Naive B cell (primary cell): ENCODE data around the gene ADGRE1. TPM values are rescaled to one million over a fixed set of nuclear protein-coding genes. Genes with fewer than 3 reads are reported as not detected.
A peak's percentile ranks its signal among the peaks of the same experiment; 100 is the strongest.
"Not testable (repeated sequence)": the region's sequence is repeated elsewhere in the genome, so short reads cannot be mapped to it uniquely, and the experiment has no call there.

Experiments
- ATAC-seq, 2 donors: fragments of 150-1000 bp; cut with Tn5 transposase; 2 replicates each; pipeline ENCODE4 v1.10.0; 2021; ENCODE audit warnings: low read depth in 2 of 2, mild to moderate bottlenecking in 2 of 2, moderate library complexity in 2 of 2
- DNase-seq: peaks from one replicate; pipeline ENCODE4 v3.0.0; 2022
- H3K27ac Mint-ChIP-seq, 6 donors: one replicate each; pipeline ENCODE4 v1.8.0; 2020 to 2022; ENCODE audit warnings: mild to moderate bottlenecking in 6 of 6, mixed read lengths in 6 of 6, moderate library complexity in 5 of 6, inconsistent platforms in 2 of 6
- H3K27me3 Mint-ChIP-seq, 3 donors: one replicate each; pipeline ENCODE4 v1.8.0; 2021 to 2022; ENCODE audit warnings: mixed read lengths in 3 of 3, mild to moderate bottlenecking in 1 of 3
- H3K36me3 Mint-ChIP-seq, 2 donors: one replicate each; pipeline ENCODE4 v1.8.0; 2020 to 2022; ENCODE audit warnings: mixed read lengths in 2 of 2, inconsistent platforms in 1 of 2, mild to moderate bottlenecking in 1 of 2
- H3K4me1 Mint-ChIP-seq, 3 donors: one replicate each; pipeline ENCODE4 v1.8.0; 2020 to 2022; ENCODE audit warnings: mixed read lengths in 3 of 3, inconsistent platforms in 1 of 3, mild to moderate bottlenecking in 1 of 3, moderate library complexity in 1 of 3
- H3K4me3 Mint-ChIP-seq, 8 donors: one replicate each; pipeline ENCODE4 v1.8.0; 2020 to 2022; ENCODE audit warnings: mild to moderate bottlenecking in 8 of 8, mixed read lengths in 8 of 8, moderate library complexity in 8 of 8, inconsistent platforms in 2 of 8
- H3K9me3 Mint-ChIP-seq, 7 donors: one replicate each; pipeline ENCODE4 v1.8.0; 2020 to 2022; ENCODE audit warnings: mixed read lengths in 7 of 7, mild to moderate bottlenecking in 5 of 7, inconsistent platforms in 2 of 7, moderate library complexity in 1 of 7
- polyA plus RNA-seq, 6 donors: library from polyadenylated mRNA; unstranded; fragments of 300-500 nt; fragmentation: Illumina TruSeq; gene quantifications; one replicate each; pipeline ENCODE4 v1.2.3, GENCODE V29; 2021; ENCODE audit warnings: low read depth in 6 of 6

The ADGRE1 gene
- polyA plus RNA-seq, 6 donors from 2014 or later: 0.44 to 0.67 (median 0.52) TPM; not detected in 3

- peak; percentile 80 to 83 for ATAC-seq
- Mint-ChIP-seq H3K36me3 (no peaks in the 10 kb centered on the region), H3K9me3 (no peaks in the 10 kb centered on the region), H3K4me3 (peak overlapping the region; percentile 82 to 94 (median 89)), H3K4me1 (peaks cover 13 to 15% (median 14%) of the 10 kb centered on the region in 3 donors), H3K27ac (peak overlapping the region; percentile 57 to 95 (median 92)), H3K27me3 (no peaks in the 10 kb centered on the region)
- peak; percentile 81 for DNase-seq
Observed at GRCh38 chr19:6862673-6863078, 24.7 kb upstream of the ADGRE1 start.

- Mint-ChIP-seq H3K27ac (peak overlapping the region in 2 of 6 donors; percentile 49 to 54), H3K4me3 (peak overlapping the region in 2 of 8 donors; percentile 19 to 50)
Observed at GRCh38 chr19:6864325-6864940, 22.9 kb upstream of the ADGRE1 start.

GRCh38 chr19:6865849-6866248 lies 21.5 kb upstream of the ADGRE1 start:
- no peaks in the 10 kb centered on the region for H3K27me3 Mint-ChIP-seq
- DNase-seq (no peak), ATAC-seq (no peak)
- peak overlapping the region in 1 of 6 donors; percentile 69 for H3K27ac Mint-ChIP-seq
- peaks cover 13 to 15% (median 14%) of the 10 kb centered on the region in 3 donors for H3K4me1 Mint-ChIP-seq
- H3K4me3 Mint-ChIP-seq: no peak overlapping the region
- no peaks in the 10 kb centered on the region for H3K9me3 Mint-ChIP-seq
- no peaks in the 10 kb centered on the region for H3K36me3 Mint-ChIP-seq

More at GRCh38 chr19:6864325-6864940, 22.9 kb upstream of the ADGRE1 start:
- ATAC-seq (no peak), DNase-seq (no peak)
- Mint-ChIP-seq H3K27me3 (no peaks in the 10 kb centered on the region), H3K36me3 (no peaks in the 10 kb centered on the region), H3K9me3 (no peaks in the 10 kb centered on the region), H3K4me1 (peaks cover 13 to 15% (median 14%) of the 10 kb centered on the region in 3 donors)

GRCh38 chr19:6866741-6867151 lies 20.6 kb upstream of the ADGRE1 start:
- Mint-ChIP-seq H3K9me3 (peaks cover 0 to 4% (median 0%) of the 10 kb centered on the region in 7 donors), H3K4me1 (peaks cover 10 to 14% (median 13%) of the 10 kb centered on the region in 3 donors), H3K36me3 (no peaks in the 10 kb centered on the region), H3K27ac (peak overlapping the region in 1 of 6 donors; percentile 34), H3K4me3 (no peak overlapping the region), H3K27me3 (no peaks in the 10 kb centered on the region)
- ATAC-seq: no peak
- no peak for DNase-seq

- H3K4me1 Mint-ChIP-seq: peaks cover 0 to 4% (median 3%) of the 10 kb centered on the region in 3 donors
- peaks cover 0 to under 1% (median 0%) of the 10 kb centered on the region in 3 donors for H3K27me3 Mint-ChIP-seq
- DNase-seq (no peak), ATAC-seq (no peak)
- peak overlapping the region in 1 of 6 donors; percentile 54 for H3K27ac Mint-ChIP-seq
- peaks cover 0 to 2% of the 10 kb centered on the region in 2 donors for H3K36me3 Mint-ChIP-seq
- H3K9me3 Mint-ChIP-seq: peaks cover 0 to 9% (median 0%) of the 10 kb centered on the region in 7 donors
- H3K4me3 Mint-ChIP-seq: no peak overlapping the region
Observed at GRCh38 chr19:6868351-6868750, 19.0 kb upstream of the ADGRE1 start.

GRCh38 chr19:6869151-6869882 lies 18.1 kb upstream of the ADGRE1 start:
- not testable (repeated sequence) for DNase-seq, H3K9me3 Mint-ChIP-seq, H3K27ac Mint-ChIP-seq, H3K36me3 Mint-ChIP-seq, H3K4me3 Mint-ChIP-seq, ATAC-seq, H3K27me3 Mint-ChIP-seq, H3K4me1 Mint-ChIP-seq

GRCh38 chr19:6873708-6874431 lies 13.5 kb upstream of the ADGRE1 start:
- H3K4me3 Mint-ChIP-seq: no peak overlapping the region
- H3K27me3 Mint-ChIP-seq: peaks cover 15 to 31% (median 30%) of the 10 kb centered on the region in 3 donors
- ATAC-seq: no peak
- H3K27ac Mint-ChIP-seq: no peak overlapping the region
- peaks cover 0 to 7% of the 10 kb centered on the region in 2 donors for H3K36me3 Mint-ChIP-seq
- peaks cover 0 to 9% (median 0%) of the 10 kb centered on the region in 7 donors for H3K9me3 Mint-ChIP-seq
- H3K4me1 Mint-ChIP-seq: no peaks in the 10 kb centered on the region
- DNase-seq: no peak

GRCh38 chr19:6875218-6875617 lies 12.2 kb upstream of the ADGRE1 start:
- peaks cover 0 to 21% (median 3%) of the 10 kb centered on the region in 7 donors for H3K9me3 Mint-ChIP-seq
- no peak for ATAC-seq
- no peak overlapping the region for H3K4me3 Mint-ChIP-seq
- H3K27me3 Mint-ChIP-seq: peaks cover 24 to 39% (median 37%) of the 10 kb centered on the region in 3 donors
- peaks cover 0 to 7% of the 10 kb centered on the region in 2 donors for H3K36me3 Mint-ChIP-seq
- peak overlapping the region in 1 of 6 donors; percentile 3 for H3K27ac Mint-ChIP-seq
- H3K4me1 Mint-ChIP-seq: no peaks in the 10 kb centered on the region
- DNase-seq: no peak

GRCh38 chr19:6876748-6877147 lies 10.6 kb upstream of the ADGRE1 start:
- H3K4me1 Mint-ChIP-seq: no peaks in the 10 kb centered on the region
- DNase-seq: no peak
- no peak for ATAC-seq
- H3K27me3 Mint-ChIP-seq: peaks cover 26 to 48% (median 47%) of the 10 kb centered on the region in 3 donors
- H3K9me3 Mint-ChIP-seq: peaks cover 0 to 17% (median 3%) of the 10 kb centered on the region in 7 donors
- peaks cover 0 to 7% of the 10 kb centered on the region in 2 donors for H3K36me3 Mint-ChIP-seq
- peak overlapping the region in 1 of 8 donors; percentile 58 for H3K4me3 Mint-ChIP-seq
- H3K27ac Mint-ChIP-seq: no peak overlapping the region

GRCh38 chr19:6877766-6878165 lies 9.6 kb upstream of the ADGRE1 start:
- Mint-ChIP-seq H3K9me3 (peaks cover 0 to 12% (median 0%) of the 10 kb centered on the region in 7 donors), H3K4me1 (no peaks in the 10 kb centered on the region), H3K36me3 (peaks cover 0 to 7% of the 10 kb centered on the region in 2 donors), H3K27ac (peak overlapping the region in 1 of 6 donors; percentile 8), H3K4me3 (peak overlapping the region in 1 of 8 donors; percentile 29), H3K27me3 (peaks cover 26 to 48% (median 47%) of the 10 kb centered on the region in 3 donors)
- DNase-seq (no peak), ATAC-seq (no peak)

GRCh38 chr19:6886277-6886897 lies 992 bp upstream of the ADGRE1 start:
- Mint-ChIP-seq H3K27ac (no peak overlapping the region), H3K9me3 (peaks cover 4 to 25% (median 17%) of the 10 kb centered on the region in 7 donors), H3K36me3 (peaks cover 8 to 18% of the 10 kb centered on the region in 2 donors), H3K4me1 (peaks cover 0 to 6% (median 4%) of the 10 kb centered on the region in 3 donors), H3K27me3 (peaks cover 22 to 29% (median 22%) of the 10 kb centered on the region in 3 donors), H3K4me3 (no peak overlapping the region)
- ATAC-seq (no peak), DNase-seq (no peak)

- H3K36me3 Mint-ChIP-seq: peaks cover 8 to 20% of the 10 kb centered on the region in 2 donors
- DNase-seq (no peak), ATAC-seq (no peak)
- peaks cover 4 to 37% (median 19%) of the 10 kb centered on the region in 7 donors for H3K9me3 Mint-ChIP-seq
- peaks cover 12 to 20% (median 19%) of the 10 kb centered on the region in 3 donors for H3K4me1 Mint-ChIP-seq
- peak overlapping the region in 1 of 6 donors; percentile 1 for H3K27ac Mint-ChIP-seq
- no peak overlapping the region for H3K4me3 Mint-ChIP-seq
- H3K27me3 Mint-ChIP-seq: peaks cover 21 to 27% (median 26%) of the 10 kb centered on the region in 3 donors
Observed at GRCh38 chr19:6888967-6889366, 1.6 kb downstream of the ADGRE1 start.
